Neural crest cell (in vitro differentiated cells): ENCODE results near the gene ANKRD29. TPM values are rescaled to one million over a fixed set of nuclear protein-coding genes. Genes with fewer than 3 reads are reported as not detected.

Experiments
- DNase-seq: peaks from one replicate; pipeline ENCODE4 v3.0.0; 2021; ENCODE audit warnings: low read depth, mixed read lengths, low spot score
- H3K27ac Mint-ChIP-seq: one replicate; pipeline ENCODE4 v1.8.0; 2021; ENCODE audit warnings: mild to moderate bottlenecking, mixed read lengths; ENCODE audit not compliant: unreplicated experiment
- H3K27me3 Mint-ChIP-seq: 2 replicates; pipeline ENCODE4 v1.8.0; 2021; ENCODE audit warnings: low read depth, mild to moderate bottlenecking, mixed read lengths
- H3K36me3 Mint-ChIP-seq: 2 replicates; pipeline ENCODE4 v1.8.0; 2021; ENCODE audit warnings: low read depth, mild to moderate bottlenecking, mixed read lengths
- H3K4me1 Mint-ChIP-seq: 2 replicates; pipeline ENCODE4 v1.8.0; 2021; ENCODE audit warnings: mixed read lengths
- H3K4me3 Mint-ChIP-seq: one replicate; pipeline ENCODE4 v1.8.0; 2021; ENCODE audit warnings: mild to moderate bottlenecking, mixed read lengths
- H3K9me3 Mint-ChIP-seq: 2 replicates; pipeline ENCODE4 v1.8.0; 2021; ENCODE audit warnings: mixed read lengths
- total RNA-seq: library from RNA; stranded (reverse); gene quantifications from 2 replicates; pipeline ENCODE4 v1.2.1, GENCODE V29; 2021
- TF ChIP-seq, protein P1 (sequence below): fragments of 200-600 bp; sonication (generic); conservative IDR thresholded peaks from 2 replicates; pipeline ENCODE4 v1.5.0; 2021; ENCODE audit warnings: antibody characterized with exemption, mild to moderate bottlenecking

The ANKRD29 gene
- total RNA-seq, 1 donor from 2014 or later = 0.61 TPM

DNA sequence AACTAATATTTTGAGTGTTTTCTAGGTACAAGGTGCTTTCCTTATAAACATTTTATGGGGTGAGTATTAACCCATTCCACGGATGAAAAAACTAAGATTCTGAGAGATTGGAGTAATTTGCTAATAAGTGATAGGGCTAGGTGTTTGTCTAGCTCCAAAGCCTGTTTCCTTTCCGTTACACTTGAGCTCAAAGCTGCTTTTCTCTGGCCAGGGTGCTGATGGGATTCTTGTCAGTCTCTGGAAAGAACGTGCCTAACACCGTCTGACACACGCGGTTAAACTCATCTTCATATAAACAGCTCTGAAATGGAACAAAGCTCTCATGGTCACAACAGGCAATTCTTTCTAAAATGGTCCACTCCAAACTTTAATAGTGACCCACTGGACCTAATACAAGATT lies 2.0 kb upstream of the ANKRD29 start:
- no peak for DNase-seq
- no peak overlapping the region for H3K27ac Mint-ChIP-seq
- H3K36me3 Mint-ChIP-seq = no peaks in the 10 kb centered on the region
- TF ChIP-seq, protein P1, sequence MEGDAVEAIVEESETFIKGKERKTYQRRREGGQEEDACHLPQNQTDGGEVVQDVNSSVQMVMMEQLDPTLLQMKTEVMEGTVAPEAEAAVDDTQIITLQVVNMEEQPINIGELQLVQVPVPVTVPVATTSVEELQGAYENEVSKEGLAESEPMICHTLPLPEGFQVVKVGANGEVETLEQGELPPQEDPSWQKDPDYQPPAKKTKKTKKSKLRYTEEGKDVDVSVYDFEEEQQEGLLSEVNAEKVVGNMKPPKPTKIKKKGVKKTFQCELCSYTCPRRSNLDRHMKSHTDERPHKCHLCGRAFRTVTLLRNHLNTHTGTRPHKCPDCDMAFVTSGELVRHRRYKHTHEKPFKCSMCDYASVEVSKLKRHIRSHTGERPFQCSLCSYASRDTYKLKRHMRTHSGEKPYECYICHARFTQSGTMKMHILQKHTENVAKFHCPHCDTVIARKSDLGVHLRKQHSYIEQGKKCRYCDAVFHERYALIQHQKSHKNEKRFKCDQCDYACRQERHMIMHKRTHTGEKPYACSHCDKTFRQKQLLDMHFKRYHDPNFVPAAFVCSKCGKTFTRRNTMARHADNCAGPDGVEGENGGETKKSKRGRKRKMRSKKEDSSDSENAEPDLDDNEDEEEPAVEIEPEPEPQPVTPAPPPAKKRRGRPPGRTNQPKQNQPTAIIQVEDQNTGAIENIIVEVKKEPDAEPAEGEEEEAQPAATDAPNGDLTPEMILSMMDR = no peak
- H3K4me1 Mint-ChIP-seq = peaks cover 8% of the 10 kb centered on the region
- peak overlapping the region; percentile 11 for H3K4me3 Mint-ChIP-seq
- H3K9me3 Mint-ChIP-seq = no peaks in the 10 kb centered on the region
- H3K27me3 Mint-ChIP-seq = peaks cover 80% of the 10 kb centered on the region

DNA sequence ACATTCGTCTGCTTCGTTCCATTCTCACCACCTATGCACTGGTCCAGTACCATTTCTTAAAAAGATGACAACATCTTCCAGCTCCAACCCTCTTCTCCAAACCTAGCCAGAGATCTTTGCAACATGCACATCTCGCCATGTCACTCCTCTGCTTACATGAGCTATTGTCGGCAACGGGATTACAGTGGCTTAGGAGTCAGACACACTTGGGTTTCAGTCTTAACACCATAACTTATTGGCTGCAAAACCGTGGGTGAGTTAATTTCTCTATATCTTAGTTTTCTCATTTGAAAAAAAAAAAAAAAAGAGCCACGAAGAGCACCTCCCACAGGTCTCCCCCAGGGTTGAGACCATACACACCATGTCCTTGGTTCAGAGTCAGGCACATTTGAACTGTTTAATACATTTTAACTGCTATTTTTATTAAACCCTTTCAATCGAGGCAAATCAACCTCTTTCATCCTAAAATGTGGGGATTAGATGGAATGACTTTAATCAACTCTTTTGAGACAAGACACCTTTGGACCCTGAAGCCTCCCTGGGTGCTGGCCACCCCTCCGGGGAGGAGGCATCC lies 889 bp downstream of the ANKRD29 start:
- DNase-seq = no peak
- no peak overlapping the region for H3K27ac Mint-ChIP-seq
- TF ChIP-seq, protein P1 = no peak
- H3K4me1 Mint-ChIP-seq = peaks cover 8% of the 10 kb centered on the region
- no peaks in the 10 kb centered on the region for H3K36me3 Mint-ChIP-seq
- peaks cover 84% of the 10 kb centered on the region for H3K27me3 Mint-ChIP-seq
- no peaks in the 10 kb centered on the region for H3K9me3 Mint-ChIP-seq
- peak overlapping the region; percentile 84 for H3K4me3 Mint-ChIP-seq

DNA sequence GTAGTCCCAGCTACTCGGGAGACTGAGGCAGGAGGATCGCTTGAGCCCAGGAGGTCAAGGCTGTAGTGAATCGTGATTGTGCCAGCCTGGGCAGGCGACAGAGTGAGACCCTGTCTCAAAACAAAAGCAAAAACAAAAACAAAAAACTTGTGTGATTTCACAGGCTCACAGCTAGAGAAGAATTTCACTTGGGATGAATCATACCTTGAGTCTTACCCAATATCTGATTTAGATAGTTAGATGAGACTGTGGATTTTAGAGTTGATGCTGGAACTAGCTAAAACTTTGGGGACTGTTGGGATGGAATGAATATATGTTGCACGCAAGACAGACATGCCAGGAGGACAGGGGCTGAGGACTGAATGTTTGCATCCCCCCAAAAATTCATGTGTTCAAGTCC lies 4.4 kb downstream of the ANKRD29 start:
- Mint-ChIP-seq H3K27me3 (peaks cover 55% of the 10 kb centered on the region), H3K4me1 (peaks cover 6% of the 10 kb centered on the region), H3K4me3 (no peak overlapping the region), H3K27ac (no peak overlapping the region), H3K9me3 (no peaks in the 10 kb centered on the region), H3K36me3 (no peaks in the 10 kb centered on the region)
- DNase-seq = no peak
- TF ChIP-seq, protein P1 = no peak

DNA sequence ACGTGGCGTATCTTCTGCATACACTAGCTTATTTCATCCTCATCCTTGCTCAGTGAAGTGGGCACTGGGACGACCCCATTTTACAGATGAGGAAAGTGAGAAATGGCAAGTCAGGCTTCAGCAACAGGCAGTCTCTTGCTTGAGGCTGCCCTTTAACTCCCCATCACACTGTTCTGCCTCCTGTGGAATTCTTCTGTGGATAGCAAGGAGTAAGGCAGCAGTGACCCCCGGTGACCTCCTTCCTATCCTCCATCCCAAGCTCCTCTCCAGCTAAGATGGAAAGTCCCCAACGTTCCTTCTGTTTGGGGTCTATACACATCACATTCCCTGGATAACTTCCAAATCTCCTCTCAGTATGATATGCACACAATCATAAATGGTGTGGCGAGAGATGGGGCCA lies 10.5 kb downstream of the ANKRD29 start:
- Mint-ChIP-seq H3K36me3 (no peaks in the 10 kb centered on the region), H3K27me3 (peaks cover 7% of the 10 kb centered on the region), H3K4me3 (no peak overlapping the region), H3K27ac (no peak overlapping the region), H3K9me3 (no peaks in the 10 kb centered on the region), H3K4me1 (peaks cover 21% of the 10 kb centered on the region)
- no peak for DNase-seq
- TF ChIP-seq, protein P1 = no peak

DNA sequence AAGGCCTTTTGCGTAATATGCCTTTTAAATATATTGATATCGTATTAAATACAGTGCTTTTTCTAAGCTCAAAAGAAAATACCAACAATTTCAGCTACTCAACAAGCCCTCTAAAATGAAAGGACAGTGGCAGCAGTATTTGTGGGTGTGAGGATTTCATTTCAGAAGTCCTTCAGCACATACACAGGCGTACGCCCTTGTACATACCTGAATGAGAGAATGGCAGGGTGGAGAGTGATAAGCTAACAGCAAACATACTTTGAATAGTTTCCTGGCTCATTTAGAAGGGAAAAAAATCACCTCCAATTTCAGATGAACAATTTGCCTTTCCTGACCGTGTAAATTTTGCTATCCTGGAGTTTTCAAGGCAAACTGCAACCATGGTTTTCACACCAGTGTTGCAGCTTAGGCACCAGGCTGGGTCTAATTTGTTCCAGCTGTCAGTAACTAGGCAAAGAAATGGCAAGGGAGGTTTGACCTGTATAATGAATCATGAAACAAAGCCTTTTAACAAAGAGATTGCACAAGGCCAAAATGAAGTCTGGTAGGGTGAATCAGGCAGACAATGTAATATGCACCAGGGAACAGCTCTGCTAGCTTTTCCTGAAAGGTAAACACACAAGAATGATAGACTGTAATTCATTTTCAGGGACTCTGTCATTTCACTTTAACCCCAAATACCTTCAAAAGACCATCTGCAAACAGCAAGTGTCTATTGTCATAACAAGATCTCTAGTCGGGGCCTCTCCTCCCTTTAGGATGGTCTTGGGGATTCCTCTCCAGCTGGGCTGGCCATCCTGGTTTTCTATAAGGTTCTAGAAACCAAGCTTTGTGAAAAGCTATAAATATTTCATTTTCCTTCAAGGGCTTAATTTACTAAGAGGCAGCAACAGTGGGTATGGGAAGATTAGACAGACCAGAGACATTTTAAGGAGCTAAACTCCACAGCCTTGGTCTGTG lies 11.5 kb downstream of the ANKRD29 start:
- TF ChIP-seq, protein P1 = no peak
- H3K9me3 Mint-ChIP-seq = no peaks in the 10 kb centered on the region
- peaks cover 4% of the 10 kb centered on the region for H3K27me3 Mint-ChIP-seq

More for the DNA sequence above, 11.5 kb downstream of the ANKRD29 start:
- DNase-seq = no peak
- no peak overlapping the region for H3K4me3 Mint-ChIP-seq
- peaks cover 21% of the 10 kb centered on the region for H3K4me1 Mint-ChIP-seq
- no peaks in the 10 kb centered on the region for H3K36me3 Mint-ChIP-seq
- no peak overlapping the region for H3K27ac Mint-ChIP-seq
